ENCODE measurements around the gene PIGA.

DNA sequence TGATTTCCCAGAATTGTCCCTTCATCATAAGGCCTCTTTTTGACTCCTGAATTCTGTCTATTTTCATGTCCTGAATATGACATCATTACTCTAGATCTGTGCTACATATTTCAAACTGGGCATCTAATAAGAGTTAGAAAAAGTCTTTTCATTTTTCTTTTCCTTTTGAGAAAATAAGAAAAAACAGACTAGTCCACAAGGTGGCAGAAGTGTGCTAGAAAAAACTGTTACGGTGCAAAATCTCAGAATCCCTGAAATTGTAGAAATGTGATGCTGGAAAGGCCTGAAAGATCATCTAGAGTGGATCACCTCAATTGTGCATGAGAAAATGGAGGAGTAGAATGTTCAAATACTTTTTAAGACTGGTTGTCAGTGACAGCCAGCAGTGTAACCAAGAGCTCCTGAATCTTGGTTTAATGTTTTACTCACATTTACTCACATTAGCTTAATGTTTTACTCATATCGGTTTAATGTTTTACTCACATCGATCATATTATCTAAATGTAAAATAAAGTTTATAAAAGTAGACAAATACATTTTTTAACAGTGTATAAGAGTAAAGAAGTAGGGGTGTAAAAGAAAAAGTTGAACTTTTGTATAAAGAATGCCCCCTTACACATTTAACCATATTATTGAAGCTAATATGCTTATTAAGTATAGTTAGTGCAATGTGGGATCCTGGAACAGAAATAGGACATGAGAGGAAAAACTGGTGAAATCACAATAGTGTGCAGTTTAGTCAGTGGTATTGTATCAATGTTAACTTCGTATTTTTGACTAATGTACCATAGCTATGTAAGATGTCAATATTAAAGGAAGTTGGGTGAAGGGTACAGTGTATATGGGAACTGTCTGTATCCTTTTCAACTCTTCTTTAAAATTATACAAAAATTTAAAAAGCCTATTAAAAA is 35.1 kb downstream of the PIGA start:
- TF ChIP-seq POLR2A (IDR thresholded peaks at IDR 0.05; ENCODE audit: low read depth, low read length) (no peak), POLR2AphosphoS5 (IDR thresholded peaks at IDR 0.05; ENCODE audit: low read depth, low read length) (no peak), TAF1 (IDR thresholded peaks at IDR 0.05; ENCODE audit: borderline replicate concordance, low read depth, low read length) (no peak)

Data from GM12892 (cell line).